ENCODE measurements around the gene RFX2. TPM values are rescaled to one million over a fixed set of nuclear protein-coding genes. Genes with fewer than 3 reads are reported as not detected.

The RFX2 gene
- total RNA-seq, 1 donor from 2014 or later = 6.5 TPM

- DNase-seq (ENCODE audit: low read depth) = no peak
- peaks cover 2% of the 10 kb centered on the region for H3K27me3 ChIP-seq (ENCODE audit: control insufficient read depth, insufficient read depth, low read length)
- TF ChIP-seq CTCF (IDR thresholded peaks at IDR 0.05; ENCODE audit: insufficient read depth, low read length, poor library complexity, severe bottlenecking) = no peak
- no peak overlapping the region for H3K4me3 ChIP-seq (ENCODE audit: low read depth, low read length)
- H3K36me3 ChIP-seq (ENCODE audit: control insufficient read depth, insufficient read depth, low read length) = no peaks in the 10 kb centered on the region
Observed at GRCh38 chr19:6015841-6016545, 94.3 kb downstream of the RFX2 start.

GRCh38 chr19:6014551-6015135 is 95.7 kb downstream of the RFX2 start:
- peaks cover 2% of the 10 kb centered on the region for H3K27me3 ChIP-seq (ENCODE audit: control insufficient read depth, insufficient read depth, low read length)
- DNase-seq (ENCODE audit: low read depth) = no peak
- no peak overlapping the region for H3K4me3 ChIP-seq (ENCODE audit: low read depth, low read length)
- no peak for TF ChIP-seq CTCF (IDR thresholded peaks at IDR 0.05; ENCODE audit: insufficient read depth, low read length, poor library complexity, severe bottlenecking)
- no peaks in the 10 kb centered on the region for H3K36me3 ChIP-seq (ENCODE audit: control insufficient read depth, insufficient read depth, low read length)

GRCh38 chr19:6012426-6013170 is 97.7 kb downstream of the RFX2 start:
- H3K27me3 ChIP-seq (ENCODE audit: control insufficient read depth, insufficient read depth, low read length) = peaks cover 2% of the 10 kb centered on the region
- H3K36me3 ChIP-seq (ENCODE audit: control insufficient read depth, insufficient read depth, low read length) = no peaks in the 10 kb centered on the region
- no peak for DNase-seq (ENCODE audit: low read depth)
- no peak for TF ChIP-seq CTCF (IDR thresholded peaks at IDR 0.05; ENCODE audit: insufficient read depth, low read length, poor library complexity, severe bottlenecking)
- H3K4me3 ChIP-seq (ENCODE audit: low read depth, low read length) = no peak overlapping the region

- no peak overlapping the region for H3K4me3 ChIP-seq (ENCODE audit: low read depth, low read length)
- no peak for TF ChIP-seq CTCF (IDR thresholded peaks at IDR 0.05; ENCODE audit: insufficient read depth, low read length, poor library complexity, severe bottlenecking)
- H3K36me3 ChIP-seq (ENCODE audit: control insufficient read depth, insufficient read depth, low read length) = no peaks in the 10 kb centered on the region
- H3K27me3 ChIP-seq (ENCODE audit: control insufficient read depth, insufficient read depth, low read length) = peaks cover 2% of the 10 kb centered on the region
- no peak for DNase-seq (ENCODE audit: low read depth)
Observed at GRCh38 chr19:6011794-6012193, 98.5 kb downstream of the RFX2 start.

GRCh38 chr19:6011206-6011605 is 99.1 kb downstream of the RFX2 start:
- no peaks in the 10 kb centered on the region for H3K36me3 ChIP-seq (ENCODE audit: control insufficient read depth, insufficient read depth, low read length)
- H3K27me3 ChIP-seq (ENCODE audit: control insufficient read depth, insufficient read depth, low read length) = peaks cover 2% of the 10 kb centered on the region
- DNase-seq (ENCODE audit: low read depth) = no peak
- no peak for TF ChIP-seq CTCF (IDR thresholded peaks at IDR 0.05; ENCODE audit: insufficient read depth, low read length, poor library complexity, severe bottlenecking)
- H3K4me3 ChIP-seq (ENCODE audit: low read depth, low read length) = no peak overlapping the region

Data from kidney epithelial cell (primary cell).